Lung (tissue), 12 donors: ENCODE measurements around the gene TGFBRAP1. TPM values are rescaled to one million over a fixed set of nuclear protein-coding genes. Genes with fewer than 3 reads are reported as not detected.

ENCODE experiments used
- ATAC-seq: fragments of 200-7000 bp; cut with Tn5 transposase; one replicate; pipeline ENCODE4 v1.9.1; 2020; ENCODE audit warnings: moderate number of reproducible peaks; ENCODE audit not compliant: insufficient read depth, low FRiP score
- DNase-seq, 3 donors: peaks; one replicate each; pipeline ENCODE4 v3.0.0-alpha.2; 2013 to 2017
- H3K27ac ChIP-seq, 2 donors: one replicate each; pipeline ENCODE4 v1.5.1; 2013; ENCODE audit warnings: mild to moderate bottlenecking in 2 of 2, moderate library complexity in 2 of 2, control low read depth in 1 of 2, inconsistent platforms in 1 of 2, low read depth in 1 of 2, low read length in 1 of 2
- H3K27me3 ChIP-seq, 3 donors: one replicate each; pipeline ENCODE4 v1.5.1; 2013; ENCODE audit warnings: low read length in 2 of 3; ENCODE audit not compliant: control insufficient read depth in 3 of 3, insufficient read depth in 3 of 3
- H3K36me3 ChIP-seq, 4 donors: one replicate each; pipeline ENCODE4 v1.5.1; 2013; ENCODE audit warnings: low read length in 4 of 4, mild to moderate bottlenecking in 1 of 4, moderate library complexity in 1 of 4; ENCODE audit not compliant: control insufficient read depth in 4 of 4, insufficient read depth in 4 of 4
- H3K4me1 ChIP-seq, 5 donors: one replicate each; pipeline ENCODE4 v1.5.1; 2013; ENCODE audit warnings: low read length in 5 of 5, mild to moderate bottlenecking in 2 of 5, moderate library complexity in 1 of 5; ENCODE audit not compliant: control insufficient read depth in 5 of 5, insufficient read depth in 5 of 5
- H3K4me3 ChIP-seq: one replicate; pipeline ENCODE4 v1.5.1; 2013; ENCODE audit warnings: mild to moderate bottlenecking, control low read depth, moderate library complexity
- H3K9ac ChIP-seq, 2 donors: one replicate each; pipeline ENCODE4 v1.5.1; 2013; ENCODE audit warnings: low read length in 2 of 2, control low read depth in 1 of 2; ENCODE audit not compliant: insufficient read depth in 1 of 2
- H3K9me3 ChIP-seq, 4 donors: one replicate each; pipeline ENCODE4 v1.5.1; 2013; ENCODE audit warnings: low read length in 3 of 4, mild to moderate bottlenecking in 1 of 4, moderate library complexity in 1 of 4; ENCODE audit not compliant: control insufficient read depth in 4 of 4, insufficient read depth in 3 of 4
- WGBS, 2 donors: extraction: QIAGEN DNeasy Blood & Tissue Kit; methylation state at CpG; one replicate each; pipeline ENCODE4 v1.1.7; 2013; 5-methylcytosine and 5-hydroxymethylcytosine counted together
- polyA plus RNA-seq, 2 donors: library from polyadenylated mRNA; stranded (reverse); fragments of 200-250 nt; gene quantifications; one replicate each; pipeline ENCODE4 v1.2.1, GENCODE V29; 2013
- total RNA-seq, 2 donors: library from RNA; depleted of rRNA in 1 of 2; stranded (reverse); fragments of >200 nt in 1 of 2; gene quantifications; one replicate each; pipeline ENCODE4 v1.2.1, GENCODE V29; 2014 to 2021
- TF ChIP-seq, protein P1 (sequence below): IDR thresholded peaks from 2 replicates; pipeline ENCODE4 v1.5.1; 2012; ENCODE audit warnings: mild to moderate bottlenecking; ENCODE audit errors: control extremely low read depth, extremely low read depth
- donor health status: control.
- donor health status: control.
- donor health status: Bipolar disorder and iron deficiency.
- donor health status: healthy.
- donor health status: DM: yes; HTN: yes; CAD: no.

Gene TGFBRAP1
- total and polyA plus RNA-seq, 4 donors, result 4.0 to 19.7 (median 12.0) TPM

DNA sequence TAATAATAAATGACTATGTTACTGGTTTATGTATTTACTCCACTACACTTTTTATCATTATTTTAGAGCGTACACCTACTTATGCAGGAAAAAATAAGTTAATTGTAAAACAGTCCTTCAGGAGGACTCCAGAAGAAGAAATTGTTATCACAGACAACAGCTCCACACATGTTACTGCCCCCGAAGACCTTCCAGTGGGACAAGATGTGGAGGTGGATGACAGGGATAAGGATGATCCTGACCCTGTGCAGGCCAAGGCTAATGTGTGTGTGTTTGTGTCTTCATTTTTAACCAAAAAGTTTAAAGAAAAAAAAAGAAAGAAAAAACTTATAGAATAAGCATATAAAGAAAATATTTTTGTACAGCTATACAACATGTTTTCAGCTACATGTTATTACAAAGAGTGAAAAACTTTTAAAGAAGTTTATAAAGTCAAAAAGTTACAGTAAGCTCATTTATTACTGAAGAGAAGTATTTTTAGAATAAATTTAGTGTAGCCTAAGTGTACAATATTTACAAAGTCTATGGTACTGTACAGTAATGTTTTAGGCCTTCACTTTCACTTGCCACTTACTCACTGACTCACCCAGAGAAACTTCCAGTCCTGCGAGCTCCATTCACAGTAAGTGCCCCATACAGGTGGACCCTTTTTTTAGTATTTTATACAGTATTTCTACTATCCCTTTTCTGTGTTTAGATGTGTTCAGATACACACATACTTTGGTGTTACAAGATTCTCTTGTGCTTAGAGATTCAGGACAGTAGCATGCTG is 7.5 kb downstream of the TGFBRAP1 start:
- ATAC-seq (no peak), DNase-seq (no peak)
- Histone ChIP-seq H3K27me3 (no peaks in the 10 kb centered on the region), H3K27ac (no peak overlapping the region), H3K4me1 (peaks cover 0 to 8% (median 0%) of the 10 kb centered on the region in 5 donors), H3K9ac (no peak overlapping the region), H3K4me3 (no peak overlapping the region), H3K36me3 (peaks cover 0 to 4% (median 0%) of the 10 kb centered on the region in 4 donors), H3K9me3 (no peaks in the 10 kb centered on the region)
- TF ChIP-seq, protein P1, sequence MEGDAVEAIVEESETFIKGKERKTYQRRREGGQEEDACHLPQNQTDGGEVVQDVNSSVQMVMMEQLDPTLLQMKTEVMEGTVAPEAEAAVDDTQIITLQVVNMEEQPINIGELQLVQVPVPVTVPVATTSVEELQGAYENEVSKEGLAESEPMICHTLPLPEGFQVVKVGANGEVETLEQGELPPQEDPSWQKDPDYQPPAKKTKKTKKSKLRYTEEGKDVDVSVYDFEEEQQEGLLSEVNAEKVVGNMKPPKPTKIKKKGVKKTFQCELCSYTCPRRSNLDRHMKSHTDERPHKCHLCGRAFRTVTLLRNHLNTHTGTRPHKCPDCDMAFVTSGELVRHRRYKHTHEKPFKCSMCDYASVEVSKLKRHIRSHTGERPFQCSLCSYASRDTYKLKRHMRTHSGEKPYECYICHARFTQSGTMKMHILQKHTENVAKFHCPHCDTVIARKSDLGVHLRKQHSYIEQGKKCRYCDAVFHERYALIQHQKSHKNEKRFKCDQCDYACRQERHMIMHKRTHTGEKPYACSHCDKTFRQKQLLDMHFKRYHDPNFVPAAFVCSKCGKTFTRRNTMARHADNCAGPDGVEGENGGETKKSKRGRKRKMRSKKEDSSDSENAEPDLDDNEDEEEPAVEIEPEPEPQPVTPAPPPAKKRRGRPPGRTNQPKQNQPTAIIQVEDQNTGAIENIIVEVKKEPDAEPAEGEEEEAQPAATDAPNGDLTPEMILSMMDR, result no peak
- WGBS, 2 donors, result 88 to 91% methylated on average over 3 of the region's 3 CpGs

GRCh38 chr2:105320651-105321215 is 8.8 kb downstream of the TGFBRAP1 start:
- no peak overlapping the region for H3K27ac ChIP-seq

GRCh38 chr2:105317937-105318336 is 11.6 kb downstream of the TGFBRAP1 start:
- DNase-seq (no peak), ATAC-seq (no peak)
- Histone ChIP-seq H3K27me3 (no peaks in the 10 kb centered on the region), H3K9me3 (no peaks in the 10 kb centered on the region), H3K9ac (no peak overlapping the region), H3K4me1 (peaks cover 0 to 5% (median 0%) of the 10 kb centered on the region in 5 donors), H3K4me3 (no peak overlapping the region), H3K36me3 (no peaks in the 10 kb centered on the region), H3K27ac (no peak overlapping the region)
- 87 to 96% methylated on average over 3 of the region's 3 CpGs for WGBS, 2 donors
- TF ChIP-seq, protein P1, result no peak

More at GRCh38 chr2:105320651-105321215, 8.8 kb downstream of the TGFBRAP1 start:
- H3K9ac ChIP-seq, result no peak overlapping the region
- H3K27me3 ChIP-seq, result no peaks in the 10 kb centered on the region
- no peaks in the 10 kb centered on the region for H3K9me3 ChIP-seq
- no peak for ATAC-seq
- DNase-seq, result no peak
- H3K36me3 ChIP-seq, result peaks cover 0 to 4% (median 0%) of the 10 kb centered on the region in 4 donors
- H3K4me1 ChIP-seq, result peaks cover 0 to 8% (median 0%) of the 10 kb centered on the region in 5 donors
- TF ChIP-seq, protein P1, result no peak
- 59 to 68% methylated on average over 7 of the region's 7 CpGs for WGBS, 2 donors
- H3K4me3 ChIP-seq, result no peak overlapping the region
